Right lobe of liver (tissue), 4 donors: Measurements from ENCODE around the gene HORMAD1.

Experiments used
- CTCF ChIP-seq, 4 donors: fragments of 200-600 bp in 3 of 4; fragments of 450-650 bp in 1 of 4; IDR thresholded peaks; one replicate each; pipeline versions ENCODE4 v1.5.1 to v1.8.0; 2016 to 2022; ENCODE audit warnings: antibody characterized with exemption in 4 of 4, mild to moderate bottlenecking in 2 of 4
- POLR2A ChIP-seq: fragments of 450-650 bp; IDR thresholded peaks from one replicate; pipeline ENCODE4 v1.6.1; 2017; ENCODE audit warnings: antibody characterized with exemption, mild to moderate bottlenecking
- donor health status: DM: no; HTN: no; CAD: no.
- donor health status: DM: no; HTN: no; CAD: no.
- donor health status: DM: no; HTN: yes; CAD: no.

- TF ChIP-seq CTCF (IDR thresholded peaks at IDR 0.05) = no peak
- TF ChIP-seq POLR2A = no peak
Observed at GRCh38 chr1:150683914-150684313, 36.8 kb downstream of the HORMAD1 start.
